Heart left ventricle (tissue), 13 donors: ENCODE data around the gene NEIL1.
"Not testable (repeated sequence)": the region's sequence is repeated elsewhere in the genome, so short reads cannot be mapped to it uniquely, and the experiment has no call there.

Experiments used
- CTCF ChIP-seq, 12 donors: fragments of 200-600 bp; sonication (generic) in 4 of 12; IDR thresholded peaks; one replicate each; pipeline versions ENCODE4 v1.5.0 to v1.8.0; 2018 to 2022; ENCODE audit warnings: antibody characterized with exemption in 12 of 12, mild to moderate bottlenecking in 5 of 12
- POLR2A ChIP-seq, 2 donors: fragments of 450-650 bp; IDR thresholded peaks; one replicate each; pipeline ENCODE4 v1.6.1; 2017; ENCODE audit warnings: antibody characterized with exemption in 2 of 2, mild to moderate bottlenecking in 2 of 2, moderate library complexity in 2 of 2
- donor health status: ischemic (EF 13 %, LVEDD 7.1; RV severe dilation, severe dysfunction).
- donor health status: DM: no; HTN: yes; CAD: no.
- donor health status: DM: no; HTN: no; CAD: no.
- donor health status: ischemic (EF 25% LVEDD 6.9; RV normal size, moderate dysfunction).
- donor health status: ischemic (EF 25% LVEDD 5.7; RV mildly dilated, moderate dysfunction).
- donor health status: ischemic (EF 35%, LVEDD 5.7; RV mildly dilated, moderate dysfunction).
- donor health status: nonischemic (EF 11% LVEDD 7.7; RV severe dilation, severe dysfunction).
- donor health status: DM: yes; HTN: yes; CAD: no.
- donor health status: PGD.
- donor health status: ischemic (EF 29% LVEDD 5.4; RV normal size, mild dysfunction).
- donor health status: nonischemic (EF 23%, LVEDD 6.1; RV moderate dilation, normal function).

GRCh38 chr15:75312548-75312947, 34.3 kb upstream of the NEIL1 start:
- not testable (repeated sequence) for TF ChIP-seq POLR2A, CTCF (IDR thresholded peaks at IDR 0.05)
